GM12875 (cell line): ENCODE data around the gene RTL5.

Experiments used
- H3K4me3 ChIP-seq: one replicate; pipeline ENCODE4 v1.5.1; 2011; ENCODE audit warnings: low read depth, low read length, control low read depth
- CTCF ChIP-seq: IDR thresholded peaks from 2 replicates; pipeline ENCODE4 v1.5.1; 2011; ENCODE audit warnings: low read depth, mild to moderate bottlenecking, control low read depth, inconsistent platforms, low read length, moderate library complexity, borderline replicate concordance; ENCODE audit not compliant: insufficient read depth

The RTL5 gene

GRCh38 chrX:72117636-72118210, 14.0 kb downstream of the RTL5 start:
- no peak overlapping the region for H3K4me3 ChIP-seq
- no peak for TF ChIP-seq CTCF

- no peak for TF ChIP-seq CTCF
- H3K4me3 ChIP-seq: no peak overlapping the region
These were observed 16.3 kb downstream of the RTL5 start for GRCh38 chrX:72115380-72115779.

GRCh38 chrX:72114807-72115206, 16.9 kb downstream of the RTL5 start:
- TF ChIP-seq CTCF: no peak
- no peak overlapping the region for H3K4me3 ChIP-seq

- TF ChIP-seq CTCF: no peak
- H3K4me3 ChIP-seq: no peak overlapping the region
These were observed 17.4 kb downstream of the RTL5 start for GRCh38 chrX:72114306-72114705.

- TF ChIP-seq CTCF: no peak
These were observed 18.3 kb downstream of the RTL5 start for GRCh38 chrX:72113461-72113860.

GRCh38 chrX:72110876-72111708, 20.6 kb downstream of the RTL5 start:
- H3K4me3 ChIP-seq: no peak overlapping the region
- no peak for TF ChIP-seq CTCF

More at GRCh38 chrX:72113461-72113860, 18.3 kb downstream of the RTL5 start:
- no peak overlapping the region for H3K4me3 ChIP-seq
